GM21825 (cell line): Measurements from ENCODE around the gene BTBD10.
A peak's percentile ranks its signal among the peaks of the same experiment; 100 is the strongest.

Source experiments
- ATAC-seq: cut with Tn5 transposase; IDR thresholded peaks from one replicate; pipeline ENCODE4 v1.9.1; 2021; ENCODE audit warnings: mild to moderate bottlenecking, moderate library complexity; ENCODE audit not compliant: unreplicated experiment

The BTBD10 gene

DNA sequence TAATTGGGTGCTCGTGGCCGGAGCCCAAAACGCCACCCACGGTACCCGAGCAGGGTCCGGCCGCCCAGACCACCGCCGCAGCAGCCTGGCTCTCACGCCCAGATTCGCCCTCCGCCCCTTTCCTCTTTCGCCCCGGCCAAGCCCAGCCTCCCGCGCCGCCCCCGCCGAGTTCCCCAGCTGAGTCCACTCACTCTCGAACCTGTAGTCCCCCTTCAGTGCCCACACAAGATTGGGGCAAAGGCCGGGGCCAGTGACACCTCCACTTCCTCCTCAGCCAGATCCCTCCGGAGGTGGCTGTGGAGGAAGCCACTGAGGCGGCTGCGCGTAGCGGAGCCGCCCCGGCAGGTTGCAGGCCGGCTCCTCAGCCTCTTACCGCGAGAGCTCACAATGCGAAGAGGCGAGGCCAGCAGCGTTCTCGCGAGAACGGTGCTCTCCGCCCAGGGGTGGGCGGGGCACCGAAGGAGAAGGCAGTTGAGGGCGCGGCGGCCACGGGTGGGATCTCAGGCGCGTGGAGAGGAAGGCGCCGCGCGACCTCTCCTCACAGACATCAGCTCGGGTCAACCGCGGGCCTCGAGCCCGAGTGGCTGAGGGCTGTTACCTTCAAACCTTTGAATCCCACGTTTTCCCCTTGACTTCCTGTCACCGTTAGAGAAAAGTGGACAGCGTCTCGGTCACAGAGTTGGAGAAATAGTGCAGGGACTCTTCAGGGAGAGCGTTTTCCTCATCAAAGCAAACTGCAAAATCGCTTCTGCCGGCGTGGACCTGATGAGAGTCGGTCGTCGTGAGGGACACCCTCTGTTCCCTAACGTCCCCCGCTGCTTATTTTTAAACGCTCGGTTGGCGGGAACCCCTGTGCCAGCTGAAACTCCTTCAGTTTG lies at the start of gene BTBD10:
Gene BTBD10, minus strand, starts transcription at position 322 of the 878 bp plus-strand sequence. CDS start 18,098 bp downstream, outside the sequence.
- ATAC-seq = peak; percentile 97

DNA sequence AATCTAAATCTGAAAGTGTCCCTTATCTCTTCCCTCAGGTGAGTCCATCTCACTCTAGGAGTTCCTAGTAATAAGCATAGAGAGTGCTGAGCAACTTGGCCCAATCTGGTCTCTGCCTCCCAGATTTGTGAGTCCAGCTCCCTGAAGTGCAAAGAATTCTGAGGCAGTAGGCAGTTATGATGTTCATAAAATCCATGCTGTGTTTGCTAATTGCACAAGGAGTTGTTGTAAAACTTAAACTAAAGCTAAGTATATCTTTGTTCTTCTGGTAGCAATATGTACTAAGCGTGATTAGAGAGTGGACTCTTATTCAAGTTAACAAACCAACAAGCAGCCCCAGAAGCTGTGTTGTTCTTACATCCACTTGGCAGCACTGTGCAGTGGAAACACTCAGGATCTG lies 40.4 kb upstream of the BTBD10 start:
- ATAC-seq = no peak

DNA sequence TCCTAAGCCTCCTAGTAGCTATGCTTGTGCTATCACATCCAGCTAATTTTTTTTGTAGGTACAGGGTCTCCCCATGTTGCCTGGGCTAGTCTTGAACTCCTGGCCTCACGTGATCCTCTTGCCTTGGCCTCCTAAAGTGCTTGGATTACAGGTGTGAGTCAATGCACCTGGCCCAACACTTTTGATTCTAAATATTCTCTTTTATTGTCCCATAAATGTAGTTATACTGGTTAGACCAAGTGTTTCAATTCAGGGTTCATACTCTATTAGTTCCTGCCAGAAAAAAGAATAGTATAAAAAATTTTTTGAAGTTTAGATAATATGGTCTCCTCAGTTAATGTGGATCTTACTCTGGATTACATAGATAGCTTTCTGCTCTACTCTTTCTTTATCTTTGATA lies 39.5 kb upstream of the BTBD10 start:
- ATAC-seq = no peak

DNA sequence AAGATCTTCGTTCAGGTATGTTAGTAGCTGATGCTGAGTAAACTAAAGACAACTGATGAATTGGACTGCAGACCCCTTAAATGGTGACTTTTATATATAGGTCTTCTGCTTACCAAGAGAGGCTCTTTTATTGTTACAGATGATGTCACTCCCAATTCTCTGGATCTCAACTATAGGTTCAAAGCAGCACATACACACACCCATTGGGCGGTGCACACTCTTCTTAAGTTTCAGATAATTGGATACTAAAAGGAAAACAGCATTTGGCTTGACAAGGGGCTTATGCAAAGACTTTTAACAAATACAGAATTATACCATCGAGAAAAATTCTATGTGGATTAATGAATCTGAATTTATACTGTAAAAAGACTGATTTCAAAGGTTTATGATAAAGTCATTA lies 32.9 kb upstream of the BTBD10 start, which contains the start of gene PTH:
Gene PTH, minus strand, starts transcription at position 69 of the 400 bp plus-strand sequence. CDS start 3,142 bp downstream, outside the sequence.
- no peak for ATAC-seq

DNA sequence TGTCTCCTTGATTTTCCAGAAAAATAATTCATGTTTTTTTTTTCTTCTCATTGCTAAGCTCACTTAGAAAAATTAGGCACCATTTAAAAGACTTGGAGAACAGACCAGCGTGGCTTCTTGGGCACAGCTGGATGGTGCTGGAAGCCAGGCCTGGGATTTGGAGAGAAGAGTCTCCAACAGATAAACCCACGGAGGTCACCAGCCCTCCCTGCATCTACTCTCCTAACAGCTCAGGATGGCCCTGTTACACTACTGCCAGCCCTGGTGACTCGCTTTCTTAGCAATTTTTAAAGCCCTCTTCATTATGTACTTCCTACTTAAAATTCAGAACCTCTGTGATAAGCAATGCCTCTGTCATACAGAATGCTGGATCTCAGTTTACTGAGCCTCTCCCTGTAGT lies 31.0 kb upstream of the BTBD10 start:
- no peak for ATAC-seq

DNA sequence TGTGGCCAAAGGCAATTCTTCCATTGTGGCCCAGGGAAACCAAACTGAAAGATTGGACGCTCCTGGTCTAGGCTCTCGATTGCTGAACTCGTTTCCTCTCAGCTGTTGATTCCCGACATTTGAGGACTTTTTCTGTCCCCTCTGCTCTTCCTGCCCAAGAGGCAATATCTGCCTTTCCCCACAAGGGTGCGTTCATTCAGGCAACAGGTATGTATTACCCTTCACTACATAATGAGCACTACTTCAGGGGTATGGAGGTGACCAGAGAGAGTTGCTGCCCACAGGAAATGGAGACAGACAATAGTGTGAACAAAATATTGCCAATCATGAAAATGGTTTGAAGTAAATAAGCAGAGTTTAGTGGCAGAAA lies 24.6 kb upstream of the BTBD10 start:
- ATAC-seq = no peak

DNA sequence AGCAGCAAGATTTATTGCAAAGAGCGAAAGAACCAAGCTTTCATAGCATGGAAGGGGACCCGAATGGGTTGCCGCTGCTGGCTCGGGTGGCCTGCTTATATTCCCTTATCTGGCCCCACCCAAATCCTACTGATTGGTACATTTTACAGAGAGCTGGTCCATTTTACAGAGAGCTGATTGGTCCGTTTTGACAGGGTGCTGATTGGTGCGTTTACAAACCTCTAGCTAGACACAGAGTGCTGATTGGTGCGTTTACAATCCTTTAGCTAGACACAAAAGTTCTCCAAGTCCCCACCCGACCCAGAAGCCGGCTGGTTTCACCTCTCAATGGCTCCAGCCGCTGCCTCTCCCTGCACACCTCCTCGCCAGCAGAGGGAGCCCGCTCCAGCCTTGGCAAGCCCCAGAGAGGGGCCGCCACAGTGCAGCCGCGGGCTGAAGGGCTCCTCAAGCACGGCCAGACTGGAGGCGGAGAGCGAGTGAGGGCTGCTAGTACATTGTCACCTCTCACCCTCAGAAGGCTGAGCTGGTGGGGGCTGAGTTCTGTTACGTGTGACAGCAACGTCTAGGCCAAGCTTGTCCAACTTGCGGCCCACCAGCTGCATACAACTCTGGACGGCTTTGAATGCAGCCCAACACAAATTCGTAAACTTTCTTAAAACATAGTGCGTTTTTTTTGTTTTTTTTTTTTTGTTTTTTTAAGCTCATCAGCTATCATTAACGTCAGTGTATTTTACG lies 24.1 kb upstream of the BTBD10 start:
- ATAC-seq = peak; percentile 76

DNA sequence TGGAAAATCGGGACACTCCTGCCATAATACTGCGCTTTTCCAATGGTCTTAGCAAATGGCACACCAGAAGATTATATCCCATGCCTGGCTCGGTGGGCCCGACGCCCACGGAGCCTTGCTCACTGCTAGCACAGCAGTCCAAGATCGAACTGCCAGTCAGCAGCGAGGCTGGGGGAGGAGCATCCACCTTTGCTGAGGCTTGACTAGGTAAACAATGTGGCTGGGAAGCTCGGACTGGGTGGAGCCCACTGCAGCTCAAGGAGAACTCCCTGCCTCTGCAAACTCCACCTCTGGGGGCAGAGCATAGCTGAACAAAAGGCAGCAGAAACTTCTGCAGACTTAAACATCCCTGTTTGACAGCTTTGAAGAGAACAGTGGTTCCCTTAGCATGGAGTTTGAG lies 17.2 kb upstream of the BTBD10 start:
- no peak for ATAC-seq

DNA sequence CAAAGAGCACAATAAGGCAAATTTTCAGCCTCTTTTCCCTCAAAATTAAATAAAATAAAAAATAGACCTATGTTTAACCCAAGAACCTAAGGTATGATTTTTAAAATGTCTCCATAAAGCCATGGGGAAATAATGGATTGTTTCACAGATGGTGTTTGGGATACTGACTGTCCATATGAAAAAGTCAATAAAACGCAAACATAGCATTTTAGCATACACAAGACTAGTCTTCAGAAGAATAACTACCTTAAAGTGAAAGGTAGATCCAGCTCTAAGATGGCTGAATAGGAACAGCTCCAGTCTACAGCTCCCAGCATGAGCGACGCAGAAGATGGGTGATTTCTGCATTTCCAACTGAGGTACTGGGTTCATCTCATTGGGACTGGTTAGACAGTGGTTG lies 16.7 kb upstream of the BTBD10 start:
- ATAC-seq = no peak

DNA sequence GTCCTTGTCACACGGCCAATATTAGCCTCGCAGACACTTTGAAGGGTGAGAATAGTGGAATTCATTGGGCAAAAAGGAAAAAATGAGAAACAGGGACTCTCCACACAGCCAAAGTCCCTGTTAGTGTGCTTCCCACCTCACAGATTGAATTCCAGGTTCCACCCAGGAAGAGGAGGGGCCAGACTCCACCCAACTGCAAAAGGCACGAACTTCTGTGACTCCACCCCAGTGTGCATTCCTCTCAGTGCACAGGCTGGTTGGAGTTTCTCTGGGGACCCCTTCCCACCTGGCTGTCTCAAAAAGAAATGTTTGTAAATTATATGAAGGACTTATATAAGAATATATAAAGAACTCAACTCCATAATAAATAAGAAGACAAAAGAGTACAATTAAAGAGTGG lies 12.1 kb upstream of the BTBD10 start:
- no peak for ATAC-seq

DNA sequence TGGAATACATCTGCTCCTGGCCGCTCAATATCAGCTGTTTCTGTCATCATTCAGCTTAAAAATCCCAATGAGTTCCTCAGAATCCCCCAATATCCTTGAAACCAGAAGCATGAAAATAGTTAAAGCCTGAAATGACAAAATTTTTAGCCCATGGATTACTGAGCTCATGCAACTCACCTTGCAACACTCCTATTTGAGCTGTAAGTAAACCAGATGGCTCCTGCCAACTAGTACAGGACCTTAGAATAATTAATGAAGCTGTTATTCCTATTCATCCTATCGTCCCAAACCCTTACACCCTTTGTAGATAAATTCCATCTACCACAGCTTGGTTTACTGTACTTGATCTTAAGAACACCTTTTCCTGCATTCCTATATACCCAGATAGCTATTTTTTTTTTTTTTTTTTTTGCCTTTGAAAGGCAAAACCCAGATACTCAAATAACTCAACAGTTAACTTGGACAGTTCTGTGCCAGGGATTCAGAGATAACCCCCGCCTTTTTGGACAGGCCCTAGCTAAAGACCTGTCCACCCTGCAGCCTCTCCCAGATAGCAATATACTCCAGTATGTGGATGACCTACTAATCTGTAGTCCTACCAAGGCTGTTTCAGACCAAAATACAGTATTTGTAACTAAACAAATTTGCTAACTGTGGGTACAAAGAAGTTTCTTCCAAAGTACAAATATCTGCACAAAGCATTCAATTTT lies 10.1 kb upstream of the BTBD10 start:
- ATAC-seq = no peak

DNA sequence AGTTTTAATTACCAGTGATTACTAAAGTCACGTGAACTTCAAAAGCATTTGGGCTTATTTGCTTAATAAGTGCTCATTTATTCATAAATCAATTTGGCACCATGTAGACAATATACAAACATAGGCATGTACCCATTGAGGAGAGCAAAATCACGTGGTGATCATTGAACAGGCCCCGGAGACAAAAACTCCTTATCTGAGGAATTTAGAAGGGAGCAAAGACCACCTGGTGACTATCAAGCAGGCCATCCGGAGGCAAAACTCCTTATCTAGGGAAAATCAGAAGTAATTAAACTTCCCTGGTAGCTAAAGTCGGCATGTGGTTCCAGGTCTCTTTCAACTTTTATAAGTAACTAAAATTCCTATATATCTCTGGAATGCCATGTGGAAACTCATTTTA lies 5.7 kb upstream of the BTBD10 start:
- ATAC-seq = no peak

DNA sequence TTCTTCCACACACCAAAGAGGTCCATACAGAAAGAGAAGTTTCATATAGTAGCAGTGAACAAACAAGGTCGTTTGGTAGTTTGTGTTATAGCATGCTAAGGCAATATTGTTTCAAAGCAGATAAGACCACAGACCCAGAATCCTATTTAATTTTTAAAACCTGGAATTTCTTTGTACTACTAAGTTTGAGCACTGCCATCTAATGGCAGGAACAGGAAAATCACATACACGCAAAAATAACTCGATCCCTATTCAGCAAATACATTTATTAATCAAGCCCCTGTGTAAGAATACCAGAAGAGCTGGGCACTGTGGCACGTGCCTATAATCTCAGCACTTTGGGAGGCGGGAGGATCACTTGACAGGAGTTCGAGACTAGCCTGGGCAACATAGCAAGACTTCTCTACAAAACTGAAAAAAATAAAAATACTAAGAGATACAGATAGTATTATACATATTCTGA lies 2.9 kb upstream of the BTBD10 start:
- no peak for ATAC-seq

DNA sequence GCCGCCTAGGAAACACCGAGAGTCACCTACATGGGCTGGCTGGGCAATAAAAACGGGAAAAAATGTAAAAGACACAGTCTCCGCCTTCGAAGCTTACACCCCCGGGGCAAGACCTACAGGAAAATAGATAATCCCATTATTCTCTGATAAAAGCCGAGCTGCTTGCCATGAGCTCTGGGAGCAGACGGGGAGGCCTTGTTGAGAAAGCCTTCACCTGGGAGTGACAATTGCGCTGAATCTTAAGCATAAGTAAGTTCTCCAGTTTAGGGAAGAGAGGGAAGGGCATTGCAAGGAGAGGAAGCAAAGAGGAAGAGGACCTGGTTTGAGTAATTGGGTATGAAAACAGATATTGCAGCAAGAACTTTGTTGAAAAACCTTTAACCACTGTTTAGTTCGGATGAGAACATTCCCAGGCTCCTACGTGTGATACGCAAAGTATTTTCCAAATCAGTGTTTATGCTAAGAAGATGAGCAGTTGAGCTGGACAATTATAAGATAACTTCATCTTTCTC lies 813 bp upstream of the BTBD10 start:
- no peak for ATAC-seq

DNA sequence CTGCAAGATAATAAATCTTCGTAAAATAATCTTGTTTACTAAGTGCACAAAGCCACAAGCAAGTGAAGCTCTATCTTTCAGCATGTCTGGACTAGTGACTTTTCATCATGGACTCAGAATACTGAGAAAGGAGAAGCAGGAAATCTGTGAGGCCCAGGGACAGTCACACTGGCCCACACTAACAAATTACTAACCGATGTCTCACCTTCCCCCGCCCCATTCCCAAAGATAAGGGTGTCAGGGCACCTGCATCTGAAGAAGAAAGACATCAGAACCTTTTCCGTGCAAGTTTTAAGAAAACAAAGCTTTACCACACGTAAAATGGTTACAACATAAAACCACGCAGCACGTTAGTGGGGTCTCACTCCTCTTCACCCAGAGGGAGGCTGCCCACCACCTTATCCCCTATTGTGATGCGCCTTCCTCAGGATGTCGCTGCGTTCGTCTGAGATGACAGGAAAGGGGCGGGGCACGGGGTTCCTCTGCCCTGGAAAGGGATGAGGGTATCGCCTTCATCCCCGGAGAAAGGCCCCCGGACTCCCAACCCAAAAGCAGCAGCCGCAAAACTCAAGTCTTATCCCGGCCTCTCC lies 616 bp downstream of the BTBD10 start:
- peak; percentile 46 for ATAC-seq

DNA sequence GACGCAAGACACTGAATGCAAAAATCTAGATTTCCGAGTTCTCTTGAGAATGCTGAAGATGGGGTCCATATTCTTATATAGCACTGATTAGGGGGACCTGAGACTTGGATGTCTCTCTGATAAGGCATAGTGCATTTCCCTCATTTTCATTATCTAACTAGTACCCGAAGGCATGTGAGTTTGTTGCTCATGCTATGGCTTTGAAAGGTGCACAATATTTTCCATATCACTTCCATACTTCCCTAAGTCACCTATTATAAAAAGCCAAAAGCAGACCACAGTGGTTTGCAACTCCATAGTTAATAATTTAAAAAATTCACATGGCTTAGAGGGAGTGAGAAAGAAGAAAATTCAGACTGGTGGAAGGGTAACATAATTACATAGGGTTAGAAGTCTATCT lies 1.7 kb downstream of the BTBD10 start:
- no peak for ATAC-seq

DNA sequence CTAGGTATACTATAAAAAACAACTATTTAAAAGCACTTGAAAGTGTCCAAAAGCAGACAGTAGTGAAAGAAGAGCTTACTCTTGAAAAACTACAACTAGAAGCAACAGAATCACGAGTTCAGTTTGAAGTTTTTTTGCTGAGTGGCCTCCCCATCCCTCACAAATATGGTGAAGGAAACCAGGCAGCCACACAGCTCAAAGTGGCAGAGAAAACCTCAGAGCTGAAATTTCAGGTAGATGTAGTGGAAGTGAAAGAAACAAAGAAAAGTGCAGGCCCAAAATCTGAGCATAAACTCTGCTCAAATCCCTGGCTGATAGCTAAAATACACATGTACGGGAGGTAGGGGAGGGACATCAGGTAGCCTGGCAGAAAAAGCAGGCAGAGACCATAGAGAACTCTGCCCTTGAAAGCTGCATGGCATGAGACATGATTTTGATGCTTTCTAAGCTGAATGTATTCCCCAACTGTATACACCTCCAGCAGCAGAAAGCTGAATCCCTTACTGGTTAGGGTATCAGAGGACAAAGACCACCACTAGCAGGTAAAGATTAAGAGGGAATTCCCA lies 12.1 kb downstream of the BTBD10 start:
- ATAC-seq = no peak

DNA sequence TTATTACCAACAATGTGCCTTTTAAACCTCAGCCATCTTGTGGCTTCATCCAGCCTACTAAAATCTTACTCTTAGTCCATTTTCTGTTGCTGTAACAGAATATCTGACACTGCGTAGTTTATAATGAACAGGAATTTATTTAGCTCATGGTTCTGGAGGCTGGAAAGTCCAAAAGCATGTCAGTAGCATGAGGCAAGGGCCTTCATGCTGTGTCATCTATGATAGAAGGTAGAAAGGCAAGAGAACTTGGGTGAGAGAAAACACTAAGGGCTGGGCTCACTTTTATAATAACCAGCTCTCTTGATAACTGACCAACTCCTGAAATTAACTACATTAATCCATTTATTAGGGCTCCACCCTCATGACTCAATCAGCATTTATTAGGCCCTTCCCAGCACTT lies 13.5 kb downstream of the BTBD10 start:
- ATAC-seq = no peak

DNA sequence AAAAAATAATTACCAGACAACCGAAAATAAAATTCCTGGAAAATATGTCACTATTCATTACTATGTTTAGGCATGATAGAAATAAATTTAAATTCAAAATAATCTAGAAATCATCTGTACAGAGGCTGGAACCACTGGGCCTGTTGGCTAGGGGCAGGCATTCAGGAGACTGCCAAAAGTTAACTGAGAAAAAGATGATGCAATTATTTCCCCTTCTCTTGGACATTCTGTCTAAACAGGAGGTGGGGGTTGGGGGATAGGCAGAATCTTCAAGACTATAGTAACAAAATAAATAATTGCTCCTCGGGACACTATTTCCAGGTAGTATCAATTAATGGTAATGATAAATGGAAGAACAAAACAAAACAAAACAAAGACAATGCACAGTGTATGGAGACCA lies 14.1 kb downstream of the BTBD10 start:
- no peak for ATAC-seq

DNA sequence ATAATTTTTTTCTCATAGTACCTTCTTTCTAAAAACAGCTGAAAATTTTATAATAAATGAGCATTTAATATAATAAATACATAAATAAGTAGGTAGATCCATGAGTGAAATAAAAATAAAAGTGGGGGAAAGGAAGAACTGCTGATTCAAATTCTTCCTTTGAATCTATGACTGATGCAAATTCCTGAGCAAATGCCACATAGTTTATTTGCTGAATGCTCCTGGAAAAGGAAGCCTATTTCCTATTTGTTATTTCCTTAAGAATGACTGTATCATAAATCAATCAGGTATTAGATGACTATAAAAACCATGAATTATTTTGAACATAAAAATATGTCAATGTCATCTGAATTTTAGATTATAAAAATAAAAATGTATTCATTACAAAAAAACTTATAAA lies 16.6 kb downstream of the BTBD10 start:
- ATAC-seq = no peak
